ELR (cell line): ENCODE results near the gene CYP2W1.
"Not testable (repeated sequence)": the region's sequence is repeated elsewhere in the genome, so short reads cannot be mapped to it uniquely, and the experiment has no call there.

Source experiments
- DNase-seq: peaks from one replicate; pipeline ENCODE4 v3.0.0-alpha.2; 2015; ENCODE audit warnings: low read depth

CYP2W1 gene, protein sequence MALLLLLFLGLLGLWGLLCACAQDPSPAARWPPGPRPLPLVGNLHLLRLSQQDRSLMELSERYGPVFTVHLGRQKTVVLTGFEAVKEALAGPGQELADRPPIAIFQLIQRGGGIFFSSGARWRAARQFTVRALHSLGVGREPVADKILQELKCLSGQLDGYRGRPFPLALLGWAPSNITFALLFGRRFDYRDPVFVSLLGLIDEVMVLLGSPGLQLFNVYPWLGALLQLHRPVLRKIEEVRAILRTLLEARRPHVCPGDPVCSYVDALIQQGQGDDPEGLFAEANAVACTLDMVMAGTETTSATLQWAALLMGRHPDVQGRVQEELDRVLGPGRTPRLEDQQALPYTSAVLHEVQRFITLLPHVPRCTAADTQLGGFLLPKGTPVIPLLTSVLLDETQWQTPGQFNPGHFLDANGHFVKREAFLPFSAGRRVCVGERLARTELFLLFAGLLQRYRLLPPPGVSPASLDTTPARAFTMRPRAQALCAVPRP

DNA sequence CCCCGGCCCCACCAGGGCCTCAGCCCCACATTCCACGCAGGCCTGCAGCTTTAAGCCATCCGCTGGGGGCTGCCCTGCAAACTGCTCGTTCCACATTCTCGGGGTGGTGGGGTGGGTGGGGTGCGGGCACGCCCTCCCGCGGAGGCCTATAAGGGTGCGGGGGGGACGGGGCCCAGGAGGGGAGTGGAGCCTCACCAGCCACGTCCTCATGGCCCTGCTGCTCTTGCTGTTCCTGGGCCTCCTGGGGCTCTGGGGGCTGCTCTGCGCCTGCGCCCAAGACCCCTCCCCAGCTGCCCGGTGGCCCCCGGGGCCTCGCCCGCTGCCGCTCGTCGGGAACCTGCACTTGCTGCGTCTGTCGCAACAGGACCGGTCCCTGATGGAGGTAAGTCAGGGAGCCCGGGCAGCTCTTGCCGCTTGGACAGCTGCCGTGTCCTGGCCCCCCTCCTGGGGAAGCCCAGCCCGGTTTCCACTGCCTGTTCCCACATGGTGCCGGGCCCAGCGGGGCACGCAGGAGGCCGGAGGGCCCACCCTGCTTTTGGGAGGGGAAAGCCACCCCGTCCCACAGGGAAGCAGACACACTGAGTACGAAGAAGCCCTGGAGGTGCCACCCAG lies at the start of gene CYP2W1:
TSS of gene CYP2W1 (plus strand) at position 178 of the 612 bp plus-strand sequence. CDS start at position 209, 31 bp downstream.
- no peak for DNase-seq

GRCh38 chr7:934469-935163 lies 48.4 kb upstream of the CYP2W1 start:
- no peak for DNase-seq

GRCh38 chr7:935164-935873 lies 47.7 kb upstream of the CYP2W1 start:
- no peak for DNase-seq

GRCh38 chr7:935874-936385 lies 47.1 kb upstream of the CYP2W1 start:
- DNase-seq, result no peak

DNA sequence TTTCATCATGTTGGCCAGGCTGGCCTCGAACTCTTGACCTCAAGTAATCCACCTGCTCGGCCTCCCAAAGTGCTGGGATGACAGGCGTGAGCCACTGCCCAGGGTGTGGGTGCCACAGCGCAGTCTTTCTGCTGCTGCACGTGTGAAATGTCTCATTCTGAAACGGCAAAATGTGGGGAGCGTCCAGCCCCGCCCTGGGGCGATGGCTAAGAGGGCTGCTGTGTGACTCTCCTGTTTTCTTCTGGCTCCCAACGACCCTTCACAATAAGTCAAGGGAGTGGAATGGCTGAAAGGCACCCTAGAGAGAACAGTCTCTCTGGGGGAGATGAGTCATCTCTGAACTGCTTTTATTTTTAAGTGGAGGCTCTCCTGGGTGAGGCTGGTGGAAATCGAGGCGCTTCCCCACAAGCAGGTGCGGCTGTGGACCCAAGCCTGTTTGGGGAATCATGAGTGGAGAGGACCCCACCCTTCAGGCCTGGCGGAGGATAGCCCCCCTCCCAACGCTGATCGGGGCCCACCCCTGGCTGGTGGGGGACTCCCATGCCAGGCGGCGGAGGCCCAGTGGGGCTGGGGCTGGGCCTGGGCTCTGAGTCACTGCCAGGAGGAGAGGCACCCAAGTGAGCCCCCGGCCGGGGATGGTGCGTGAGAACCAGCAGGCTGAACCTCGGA lies 46.5 kb upstream of the CYP2W1 start:
- peak; percentile 68 for DNase-seq

DNA sequence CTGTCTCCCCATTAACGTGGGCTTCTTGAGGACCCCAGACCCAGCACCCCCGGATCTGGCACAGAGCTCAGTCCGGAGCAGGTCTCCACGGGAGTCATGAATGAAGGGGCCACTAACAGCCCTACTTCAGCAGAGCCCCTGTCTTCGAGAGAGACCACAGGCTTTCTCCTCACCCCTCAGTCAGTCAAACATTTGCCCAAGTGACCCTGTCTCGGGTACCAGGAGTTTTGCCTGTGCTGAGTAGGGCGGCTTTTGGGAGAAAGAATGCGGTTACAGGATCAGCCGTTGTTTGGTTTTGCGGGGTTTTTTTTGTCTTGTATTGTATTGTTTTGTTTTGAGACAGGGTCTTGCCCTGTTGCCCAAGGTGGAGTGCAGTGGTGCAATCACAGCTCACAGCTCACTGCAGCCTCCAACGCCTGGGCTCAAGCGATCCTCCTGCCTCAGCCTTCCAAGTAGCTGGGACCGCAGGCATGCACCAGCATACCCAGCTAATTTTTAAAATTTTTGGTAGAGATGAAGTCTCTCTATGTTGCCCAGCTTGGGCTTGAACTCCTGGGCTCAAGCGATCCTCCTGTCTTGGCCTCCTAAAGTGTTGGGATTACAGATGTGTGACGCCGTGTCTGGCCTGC lies 45.0 kb upstream of the CYP2W1 start:
- no peak for DNase-seq

GRCh38 chr7:938546-939185 lies 44.3 kb upstream of the CYP2W1 start:
- no peak for DNase-seq

DNA sequence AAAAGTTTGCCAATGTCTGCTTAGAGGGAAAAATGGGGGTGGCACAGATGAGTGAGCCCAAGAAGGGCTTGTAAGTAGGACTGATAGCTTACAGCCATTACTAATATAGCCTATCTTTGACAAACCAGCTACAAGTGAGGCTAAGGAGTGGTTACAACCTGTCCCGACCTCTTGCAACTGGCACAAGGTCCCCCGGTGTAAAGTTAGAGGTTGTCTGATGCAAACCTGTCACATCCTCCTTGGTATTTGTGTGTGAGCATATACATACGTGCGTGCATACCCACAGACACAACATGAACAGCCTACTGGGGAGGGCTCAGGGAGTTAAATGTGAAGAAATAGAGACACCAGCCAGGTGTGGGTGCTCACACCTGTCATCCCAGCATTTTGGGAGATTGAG lies 43.1 kb upstream of the CYP2W1 start:
- no peak for DNase-seq

DNA sequence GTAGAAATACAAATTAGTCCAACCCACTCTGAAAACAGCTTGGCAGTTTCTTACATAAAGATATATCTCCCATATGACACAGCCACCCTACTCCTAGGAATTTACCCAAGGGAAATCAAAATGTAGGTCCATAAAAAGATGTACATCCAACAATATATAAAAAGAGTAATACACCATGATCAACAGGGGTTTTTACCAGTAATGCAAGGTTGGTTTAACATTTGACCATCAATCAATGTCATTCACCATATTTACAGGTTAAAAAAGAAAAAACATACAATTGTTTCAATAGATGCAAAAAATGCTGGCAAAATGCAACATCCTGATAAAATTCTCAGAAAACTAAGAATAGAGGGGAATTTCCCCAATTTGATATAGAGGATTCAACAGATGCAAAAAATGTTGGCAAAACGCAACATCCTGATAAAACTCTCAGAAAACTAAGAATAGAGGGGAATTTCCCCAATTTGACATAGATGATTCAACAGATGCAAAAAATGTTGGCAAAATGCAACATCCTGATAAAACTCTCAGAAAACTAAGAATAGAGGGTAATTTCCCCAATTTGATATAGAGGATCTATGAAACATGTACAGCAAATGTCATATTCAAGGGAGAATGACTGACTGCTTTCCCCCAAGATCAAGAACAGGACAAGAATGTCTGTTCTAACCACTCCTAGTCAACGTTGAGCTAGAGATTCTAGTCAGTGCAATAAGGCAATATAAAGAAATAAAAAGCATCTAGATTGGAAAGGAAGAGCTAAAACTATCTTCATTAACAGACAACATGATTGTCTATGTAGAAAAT lies 42.2 kb upstream of the CYP2W1 start:
- no peak for DNase-seq

DNA sequence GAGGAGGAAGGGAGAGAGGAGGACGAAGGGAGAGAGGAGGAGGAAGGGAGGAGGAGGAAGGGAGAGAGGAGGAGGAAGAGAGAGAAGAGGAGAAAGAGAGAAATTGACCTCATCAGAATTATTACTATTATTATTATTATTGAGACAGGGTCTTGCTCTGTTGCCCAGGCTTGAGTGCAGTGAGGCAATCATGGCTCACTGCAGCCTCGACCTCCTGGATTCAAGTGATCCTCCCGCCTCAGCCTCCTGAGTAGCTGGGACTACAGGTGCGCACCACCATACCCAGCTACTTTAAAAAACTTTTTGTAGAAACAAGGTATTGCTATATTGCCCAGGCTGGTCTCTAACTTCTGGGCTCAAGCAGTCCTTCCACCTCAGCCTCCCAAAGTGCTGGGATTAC lies 39.2 kb upstream of the CYP2W1 start:
- DNase-seq, result not testable (repeated sequence)

GRCh38 chr7:944744-945143 lies 38.2 kb upstream of the CYP2W1 start:
- DNase-seq, result no peak

DNA sequence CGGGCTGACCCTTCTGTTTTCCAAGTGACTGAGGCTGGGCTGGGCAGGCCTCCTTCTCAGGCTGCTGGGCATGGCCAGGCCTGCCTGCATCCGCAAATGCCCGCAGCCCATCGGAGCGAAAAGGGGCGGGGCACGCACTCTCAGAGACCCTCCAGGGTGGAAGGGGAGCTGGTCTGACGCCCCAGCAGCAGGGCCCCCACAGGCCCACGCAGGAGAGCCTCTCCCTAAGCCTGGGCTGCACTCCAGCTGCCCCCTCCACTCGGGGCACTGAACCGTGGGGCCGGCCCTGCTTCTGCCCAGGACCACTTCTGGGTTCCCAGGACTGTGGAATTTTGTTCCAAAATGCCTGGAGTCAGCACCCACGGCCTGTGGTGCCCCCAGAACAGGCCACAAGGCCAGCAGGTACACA lies 37.8 kb upstream of the CYP2W1 start:
- no peak for DNase-seq

GRCh38 chr7:945556-946255 lies 37.3 kb upstream of the CYP2W1 start:
- DNase-seq, result no peak

GRCh38 chr7:946256-946996 lies 36.6 kb upstream of the CYP2W1 start:
- no peak for DNase-seq

GRCh38 chr7:947391-948210 lies 35.4 kb upstream of the CYP2W1 start:
- DNase-seq, result no peak

- DNase-seq, result no peak
These were observed 33.7 kb upstream of the CYP2W1 start for GRCh38 chr7:949021-949934.
